ENCODE results near the gene IRF5. TPM values are rescaled to one million over a fixed set of nuclear protein-coding genes. Genes with fewer than 3 reads are reported as not detected.
"Not testable (repeated sequence)": the region's sequence is repeated elsewhere in the genome, so short reads cannot be mapped to it uniquely, and the experiment has no call there.

Gene IRF5
- total RNA-seq, 1 donor from 2014 or later: 0.37 TPM

GRCh38 chr7:128941946-128942526 lies 4.3 kb downstream of the IRF5 start:
- no peak for TF ChIP-seq CTCF (IDR thresholded peaks at IDR 0.05)
- Mint-ChIP-seq H3K36me3 (ENCODE audit: low read depth) (no peaks in the 10 kb centered on the region), H3K4me3 (ENCODE audit: unreplicated experiment) (no peak overlapping the region), H3K4me1 (ENCODE audit: low read depth) (peaks cover 7% of the 10 kb centered on the region), H3K9me3 (ENCODE audit: low read depth) (no peaks in the 10 kb centered on the region), H3K27me3 (ENCODE audit: low read depth) (peaks cover 18% of the 10 kb centered on the region), H3K27ac (ENCODE audit: unreplicated experiment) (no peak overlapping the region)
- no peak for DNase-seq (ENCODE audit: low spot score)

GRCh38 chr7:128943251-128943650 lies 5.5 kb downstream of the IRF5 start:
- H3K27ac Mint-ChIP-seq (ENCODE audit: unreplicated experiment); H3K9me3 Mint-ChIP-seq (ENCODE audit: low read depth); DNase-seq (ENCODE audit: low spot score); H3K4me3 Mint-ChIP-seq (ENCODE audit: unreplicated experiment); H3K4me1 Mint-ChIP-seq (ENCODE audit: low read depth); H3K36me3 Mint-ChIP-seq (ENCODE audit: low read depth): not testable (repeated sequence)
- peaks cover 14% of the 10 kb centered on the region for H3K27me3 Mint-ChIP-seq (ENCODE audit: low read depth)

GRCh38 chr7:128944487-128945236 lies 6.9 kb downstream of the IRF5 start:
- Mint-ChIP-seq H3K4me1 (ENCODE audit: low read depth) (no peaks in the 10 kb centered on the region), H3K4me3 (ENCODE audit: unreplicated experiment) (no peak overlapping the region), H3K27me3 (ENCODE audit: low read depth) (peaks cover 8% of the 10 kb centered on the region), H3K27ac (ENCODE audit: unreplicated experiment) (no peak overlapping the region), H3K36me3 (ENCODE audit: low read depth) (no peaks in the 10 kb centered on the region), H3K9me3 (ENCODE audit: low read depth) (no peaks in the 10 kb centered on the region)
- no peak for TF ChIP-seq CTCF (IDR thresholded peaks at IDR 0.05)
- no peak for DNase-seq (ENCODE audit: low spot score)

GRCh38 chr7:128945668-128946366 lies 8.1 kb downstream of the IRF5 start:
- DNase-seq (ENCODE audit: low spot score): no peak
- no peak overlapping the region for H3K4me3 Mint-ChIP-seq (ENCODE audit: unreplicated experiment)
- H3K9me3 Mint-ChIP-seq (ENCODE audit: low read depth): no peaks in the 10 kb centered on the region
- peaks cover 5% of the 10 kb centered on the region for H3K27me3 Mint-ChIP-seq (ENCODE audit: low read depth)
- H3K27ac Mint-ChIP-seq (ENCODE audit: unreplicated experiment): no peak overlapping the region
- H3K36me3 Mint-ChIP-seq (ENCODE audit: low read depth): no peaks in the 10 kb centered on the region
- no peak for TF ChIP-seq CTCF (IDR thresholded peaks at IDR 0.05)
- no peaks in the 10 kb centered on the region for H3K4me1 Mint-ChIP-seq (ENCODE audit: low read depth)

- Mint-ChIP-seq H3K27me3 (ENCODE audit: low read depth) (peaks cover 2% of the 10 kb centered on the region), H3K4me1 (ENCODE audit: low read depth) (no peaks in the 10 kb centered on the region), H3K9me3 (ENCODE audit: low read depth) (no peaks in the 10 kb centered on the region), H3K27ac (ENCODE audit: unreplicated experiment) (no peak overlapping the region), H3K36me3 (ENCODE audit: low read depth) (no peaks in the 10 kb centered on the region), H3K4me3 (ENCODE audit: unreplicated experiment) (no peak overlapping the region)
- DNase-seq (ENCODE audit: low spot score): no peak
- peak; percentile 26 for TF ChIP-seq CTCF (IDR thresholded peaks at IDR 0.05)
Observed at GRCh38 chr7:128946936-128947830, 9.5 kb downstream of the IRF5 start.
